WTC11 (cell line): Measurements from ENCODE around the gene PDE11A. TPM values are rescaled to one million over a fixed set of nuclear protein-coding genes. Genes with fewer than 3 reads are reported as not detected.

Source experiments
- ATAC-seq: fragments of 200-7000 bp; cut with Tn5 transposase; 2 replicates; pipeline ENCODE4 v1.10.0; 2021; ENCODE audit warnings: mild to moderate bottlenecking, moderate library complexity
- CTCF ChIA-PET: fragments of 300-600 bp; sonication (Branson Sonifier 250); formaldehyde crosslinking; loops from one replicate; lab custom pipeline; 2021; ENCODE audit warnings: antibody characterized with exemption; lab: Charles Lee
- POLR2A ChIA-PET: fragments of 350-600 bp; sonication (Branson Sonifier 250); formaldehyde crosslinking; loops from one replicate; lab custom pipeline; 2021; ENCODE audit warnings: antibody characterized with exemption; lab: Charles Lee
- DNase-seq: peaks from one replicate; pipeline ENCODE4 v3.0.0; 2021; ENCODE audit warnings: low spot score
- H3K27ac Mint-ChIP-seq: 2 replicates; pipeline ENCODE4 v1.8.0; 2021; ENCODE audit warnings: mixed read lengths
- H3K27me3 Mint-ChIP-seq: 2 replicates; pipeline ENCODE4 v1.8.0; 2021; ENCODE audit warnings: low read depth, mild to moderate bottlenecking, moderate library complexity, mixed read lengths
- H3K36me3 Mint-ChIP-seq: 2 replicates; pipeline ENCODE4 v1.8.0; 2021; ENCODE audit warnings: mixed read lengths
- H3K4me1 Mint-ChIP-seq: 2 replicates; pipeline ENCODE4 v1.8.0; 2022; ENCODE audit warnings: mixed read lengths
- H3K4me3 Mint-ChIP-seq: 2 replicates; pipeline ENCODE4 v1.8.0; 2021; ENCODE audit warnings: mild to moderate bottlenecking, moderate library complexity, mixed read lengths
- H3K9me3 Mint-ChIP-seq: 2 replicates; pipeline ENCODE4 v1.8.0; 2021; ENCODE audit warnings: mixed read lengths
- ARID4B ChIP-seq: sonication (generic); formaldehyde crosslinking; IDR thresholded peaks from 2 replicates; pipeline ENCODE4 v1.8.0; 2023; ENCODE audit warnings: missing genetic modification reagents, mild to moderate bottlenecking, borderline replicate concordance
- CBFB ChIP-seq: sonication (generic); formaldehyde crosslinking; IDR thresholded peaks from 2 replicates; pipeline ENCODE4 v1.8.1; 2022; ENCODE audit warnings: mild to moderate bottlenecking, low read depth, missing genetic modification reagents
- E2F1 ChIP-seq: sonication (generic); formaldehyde crosslinking; IDR thresholded peaks from 2 replicates; pipeline ENCODE4 v1.8.0; 2022; ENCODE audit warnings: mild to moderate bottlenecking, missing genetic modification reagents
- E2F4 ChIP-seq: sonication (generic); formaldehyde crosslinking; IDR thresholded peaks from 2 replicates; pipeline ENCODE4 v1.8.1; 2022; ENCODE audit warnings: low read depth, mild to moderate bottlenecking, moderate library complexity, missing genetic modification reagents, borderline replicate concordance
- FOXP1 ChIP-seq: sonication (generic); formaldehyde crosslinking; IDR thresholded peaks from 2 replicates; pipeline ENCODE4 v1.8.0; 2022; ENCODE audit warnings: missing genetic modification reagents, mild to moderate bottlenecking, moderate library complexity, borderline replicate concordance
- HMGA2 ChIP-seq: fragments of 250-450 bp; sonication (Bioruptor Pico); IDR thresholded peaks from 2 replicates; pipeline ENCODE4 v1.4.0; 2021; ENCODE audit warnings: mild to moderate bottlenecking, moderate library complexity
- JAZF1 ChIP-seq: fragments of 250-450 bp; sonication (Bioruptor Pico); IDR thresholded peaks from 2 replicates; pipeline ENCODE4 v1.9.0; 2021; ENCODE audit warnings: moderate library complexity, mild to moderate bottlenecking, inconsistent platforms
- NR2C2 ChIP-seq: sonication (generic); formaldehyde crosslinking; IDR thresholded peaks from 2 replicates; pipeline ENCODE4 v1.8.0; 2022; ENCODE audit warnings: mild to moderate bottlenecking, missing genetic modification reagents
- PREB ChIP-seq: sonication (generic); formaldehyde crosslinking; IDR thresholded peaks from 2 replicates; pipeline ENCODE4 v1.8.1; 2022; ENCODE audit warnings: mild to moderate bottlenecking, missing genetic modification reagents, moderate library complexity, borderline replicate concordance
- RORB ChIP-seq: fragments of 250-450 bp; sonication (Bioruptor Pico); IDR thresholded peaks from 2 replicates; pipeline ENCODE4 v1.9.0; 2021; ENCODE audit warnings: mild to moderate bottlenecking
- SMAD3 ChIP-seq: sonication (generic); formaldehyde crosslinking; IDR thresholded peaks from 2 replicates; pipeline ENCODE4 v1.8.0; 2022; ENCODE audit warnings: missing genetic modification reagents, mild to moderate bottlenecking, borderline replicate concordance
- ZNF396 ChIP-seq: fragments of 250-450 bp; sonication (Bioruptor Pico); IDR thresholded peaks from 2 replicates; pipeline ENCODE4 v1.8.0; 2021; ENCODE audit warnings: mild to moderate bottlenecking, moderate library complexity, borderline replicate concordance
- total RNA-seq: library from RNA; stranded (reverse); gene quantifications from 3 replicates; pipeline ENCODE4 v1.2.3, GENCODE V29; 2021
- TF ChIP-seq, protein P1 (sequence below): sonication (generic); formaldehyde crosslinking; IDR thresholded peaks from 2 replicates; pipeline ENCODE4 v1.8.1; 2023; ENCODE audit warnings: mild to moderate bottlenecking, missing genetic modification reagents, borderline replicate concordance
- TF ChIP-seq, protein P2 (sequence below): fragments of 250-450 bp; sonication (Bioruptor Pico); IDR thresholded peaks from 2 replicates; pipeline ENCODE4 v2.1.2; 2022; ENCODE audit warnings: mild to moderate bottlenecking, moderate library complexity
- TF ChIP-seq, protein P3 (sequence below): sonication (generic); formaldehyde crosslinking; IDR thresholded peaks from 2 replicates; pipeline ENCODE4 v1.8.1; 2023; ENCODE audit warnings: mild to moderate bottlenecking, missing genetic modification reagents
- TF ChIP-seq, protein P4 (sequence below): sonication (generic); formaldehyde crosslinking; IDR thresholded peaks from 2 replicates; pipeline ENCODE4 v1.8.1; 2022; ENCODE audit warnings: missing genetic modification reagents, borderline replicate concordance

Gene PDE11A
- total RNA-seq, 1 experiment from 2014 or later, result 0.13 TPM

GRCh38 chr2:177869209-177869608 is 203.4 kb downstream of the PDE11A start:
- H3K27me3 Mint-ChIP-seq, result no peaks in the 10 kb centered on the region
- no peak overlapping the region for H3K27ac Mint-ChIP-seq
- POLR2A ChIA-PET, result no interaction called here
- CTCF ChIA-PET, result interaction anchor here (1.0 kb wide), 1 partner anchor 70 kb away, joined by 3 read pairs; no protein-coding TSS in a partner anchor
- no peak for TF ChIP-seq PREB
- TF ChIP-seq SMAD3 (CRISPR knock-in tag), result no peak
- TF ChIP-seq, protein P1, sequence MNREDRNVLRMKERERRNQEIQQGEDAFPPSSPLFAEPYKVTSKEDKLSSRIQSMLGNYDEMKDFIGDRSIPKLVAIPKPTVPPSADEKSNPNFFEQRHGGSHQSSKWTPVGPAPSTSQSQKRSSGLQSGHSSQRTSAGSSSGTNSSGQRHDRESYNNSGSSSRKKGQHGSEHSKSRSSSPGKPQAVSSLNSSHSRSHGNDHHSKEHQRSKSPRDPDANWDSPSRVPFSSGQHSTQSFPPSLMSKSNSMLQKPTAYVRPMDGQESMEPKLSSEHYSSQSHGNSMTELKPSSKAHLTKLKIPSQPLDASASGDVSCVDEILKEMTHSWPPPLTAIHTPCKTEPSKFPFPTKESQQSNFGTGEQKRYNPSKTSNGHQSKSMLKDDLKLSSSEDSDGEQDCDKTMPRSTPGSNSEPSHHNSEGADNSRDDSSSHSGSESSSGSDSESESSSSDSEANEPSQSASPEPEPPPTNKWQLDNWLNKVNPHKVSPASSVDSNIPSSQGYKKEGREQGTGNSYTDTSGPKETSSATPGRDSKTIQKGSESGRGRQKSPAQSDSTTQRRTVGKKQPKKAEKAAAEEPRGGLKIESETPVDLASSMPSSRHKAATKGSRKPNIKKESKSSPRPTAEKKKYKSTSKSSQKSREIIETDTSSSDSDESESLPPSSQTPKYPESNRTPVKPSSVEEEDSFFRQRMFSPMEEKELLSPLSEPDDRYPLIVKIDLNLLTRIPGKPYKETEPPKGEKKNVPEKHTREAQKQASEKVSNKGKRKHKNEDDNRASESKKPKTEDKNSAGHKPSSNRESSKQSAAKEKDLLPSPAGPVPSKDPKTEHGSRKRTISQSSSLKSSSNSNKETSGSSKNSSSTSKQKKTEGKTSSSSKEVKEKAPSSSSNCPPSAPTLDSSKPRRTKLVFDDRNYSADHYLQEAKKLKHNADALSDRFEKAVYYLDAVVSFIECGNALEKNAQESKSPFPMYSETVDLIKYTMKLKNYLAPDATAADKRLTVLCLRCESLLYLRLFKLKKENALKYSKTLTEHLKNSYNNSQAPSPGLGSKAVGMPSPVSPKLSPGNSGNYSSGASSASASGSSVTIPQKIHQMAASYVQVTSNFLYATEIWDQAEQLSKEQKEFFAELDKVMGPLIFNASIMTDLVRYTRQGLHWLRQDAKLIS (CRISPR knock-in tag), result no peak
- no peak for TF ChIP-seq ZNF396 (CRISPR knock-in tag)
- TF ChIP-seq, protein P2, sequence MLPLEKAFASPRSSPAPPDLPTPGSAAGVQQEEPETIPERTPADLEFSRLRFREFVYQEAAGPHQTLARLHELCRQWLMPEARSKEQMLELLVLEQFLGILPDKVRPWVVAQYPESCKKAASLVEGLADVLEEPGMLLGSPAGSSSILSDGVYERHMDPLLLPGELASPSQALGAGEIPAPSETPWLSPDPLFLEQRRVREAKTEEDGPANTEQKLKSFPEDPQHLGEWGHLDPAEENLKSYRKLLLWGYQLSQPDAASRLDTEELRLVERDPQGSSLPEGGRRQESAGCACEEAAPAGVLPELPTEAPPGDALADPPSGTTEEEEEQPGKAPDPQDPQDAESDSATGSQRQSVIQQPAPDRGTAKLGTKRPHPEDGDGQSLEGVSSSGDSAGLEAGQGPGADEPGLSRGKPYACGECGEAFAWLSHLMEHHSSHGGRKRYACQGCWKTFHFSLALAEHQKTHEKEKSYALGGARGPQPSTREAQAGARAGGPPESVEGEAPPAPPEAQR, result no peak
- no peak for DNase-seq
- no peak overlapping the region for H3K4me3 Mint-ChIP-seq
- ATAC-seq, result no peak
- no peaks in the 10 kb centered on the region for H3K36me3 Mint-ChIP-seq
- H3K4me1 Mint-ChIP-seq, result no peaks in the 10 kb centered on the region
- H3K9me3 Mint-ChIP-seq, result no peaks in the 10 kb centered on the region

GRCh38 chr2:177868806-177869205 is 203.8 kb downstream of the PDE11A start:
- no peak for ATAC-seq
- Mint-ChIP-seq H3K9me3 (peaks cover 3% of the 10 kb centered on the region; the same call in 1 of the 2 replicates), H3K4me1 (no peaks in the 10 kb centered on the region), H3K4me3 (no peak overlapping the region), H3K27ac (no peak overlapping the region), H3K27me3 (no peaks in the 10 kb centered on the region), H3K36me3 (no peaks in the 10 kb centered on the region)
- DNase-seq, result no peak
- POLR2A ChIA-PET, result no interaction called here
- CTCF ChIA-PET, result interaction anchor here (1.0 kb wide), 1 partner anchor 69 kb away, joined by 3 read pairs; no protein-coding TSS in a partner anchor
- TF ChIP-seq JAZF1 (no peak), HMGA2 (CRISPR knock-in tag) (no peak), NR2C2 (no peak), E2F1 (CRISPR knock-in tag) (no peak), PREB (no peak), E2F4 (no peak), CBFB (CRISPR knock-in tag) (no peak), RORB (CRISPR knock-in tag) (no peak), FOXP1 (CRISPR knock-in tag) (no peak), ARID4B (CRISPR knock-in tag) (no peak)
- TF ChIP-seq, protein P3, sequence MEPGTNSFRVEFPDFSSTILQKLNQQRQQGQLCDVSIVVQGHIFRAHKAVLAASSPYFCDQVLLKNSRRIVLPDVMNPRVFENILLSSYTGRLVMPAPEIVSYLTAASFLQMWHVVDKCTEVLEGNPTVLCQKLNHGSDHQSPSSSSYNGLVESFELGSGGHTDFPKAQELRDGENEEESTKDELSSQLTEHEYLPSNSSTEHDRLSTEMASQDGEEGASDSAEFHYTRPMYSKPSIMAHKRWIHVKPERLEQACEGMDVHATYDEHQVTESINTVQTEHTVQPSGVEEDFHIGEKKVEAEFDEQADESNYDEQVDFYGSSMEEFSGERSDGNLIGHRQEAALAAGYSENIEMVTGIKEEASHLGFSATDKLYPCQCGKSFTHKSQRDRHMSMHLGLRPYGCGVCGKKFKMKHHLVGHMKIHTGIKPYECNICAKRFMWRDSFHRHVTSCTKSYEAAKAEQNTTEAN (CRISPR knock-in tag), result no peak
- TF ChIP-seq, protein P4, sequence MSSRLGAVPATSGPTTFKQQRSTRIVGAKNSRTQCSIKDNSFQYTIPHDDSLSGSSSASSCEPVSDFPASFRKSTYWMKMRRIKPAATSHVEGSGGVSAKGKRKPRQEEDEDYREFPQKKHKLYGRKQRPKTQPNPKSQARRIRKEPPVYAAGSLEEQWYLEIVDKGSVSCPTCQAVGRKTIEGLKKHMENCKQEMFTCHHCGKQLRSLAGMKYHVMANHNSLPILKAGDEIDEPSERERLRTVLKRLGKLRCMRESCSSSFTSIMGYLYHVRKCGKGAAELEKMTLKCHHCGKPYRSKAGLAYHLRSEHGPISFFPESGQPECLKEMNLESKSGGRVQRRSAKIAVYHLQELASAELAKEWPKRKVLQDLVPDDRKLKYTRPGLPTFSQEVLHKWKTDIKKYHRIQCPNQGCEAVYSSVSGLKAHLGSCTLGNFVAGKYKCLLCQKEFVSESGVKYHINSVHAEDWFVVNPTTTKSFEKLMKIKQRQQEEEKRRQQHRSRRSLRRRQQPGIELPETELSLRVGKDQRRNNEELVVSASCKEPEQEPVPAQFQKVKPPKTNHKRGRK (CRISPR knock-in tag), result no peak
